Erythroblast (primary cell): ENCODE data around the gene NTM.

Source experiments
- GATA1 ChIP-seq: IDR thresholded peaks from 2 replicates; pipeline ENCODE4 v1.6.1; 2011; ENCODE audit warnings: low read depth, mild to moderate bottlenecking, control low read depth, low read length, moderate library complexity
- POLR2A ChIP-seq: IDR thresholded peaks from 2 replicates; pipeline ENCODE4 v1.6.1; 2011; ENCODE audit warnings: mild to moderate bottlenecking, low read length

DNA sequence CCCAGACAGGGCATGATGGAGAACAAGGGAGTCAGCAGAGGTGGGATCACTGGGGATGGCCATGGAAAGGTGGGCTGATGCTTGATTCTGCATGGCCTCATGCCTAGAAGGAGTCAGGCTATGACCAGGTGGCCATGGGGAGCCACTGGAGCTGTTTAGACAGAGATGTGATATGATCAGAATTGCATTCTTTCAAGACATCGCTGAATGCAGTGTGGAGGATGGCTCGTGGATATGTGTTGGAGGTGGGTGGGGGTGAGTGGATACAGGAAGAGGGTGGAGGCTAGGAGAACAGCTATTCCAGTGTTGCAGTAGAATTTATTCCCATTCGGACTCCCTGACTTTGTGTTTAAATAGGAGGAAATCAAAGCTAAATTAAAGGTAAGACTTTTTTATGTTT, 841.1 kb downstream of the NTM start:
- TF ChIP-seq POLR2A (no peak), GATA1 (no peak)
